Skeletal muscle satellite cell (primary cell): Measurements from ENCODE around the gene CENPI. TPM values are rescaled to one million over a fixed set of nuclear protein-coding genes. Genes with fewer than 3 reads are reported as not detected.
"Not testable (repeated sequence)": the region's sequence is repeated elsewhere in the genome, so short reads cannot be mapped to it uniquely, and the experiment has no call there.

Experiments
- H3K27me3 ChIP-seq: 2 replicates; pipeline ENCODE4 v1.7.0; 2013; ENCODE audit warnings: low read length; ENCODE audit not compliant: control insufficient read depth, insufficient read depth
- H3K36me3 ChIP-seq: 2 replicates; pipeline ENCODE4 v1.7.0; 2013; ENCODE audit warnings: mild to moderate bottlenecking, control low read depth, low read length; ENCODE audit not compliant: insufficient read depth
- H3K4me1 ChIP-seq: 2 replicates; pipeline ENCODE4 v1.7.0; 2013; ENCODE audit warnings: low read length; ENCODE audit not compliant: control insufficient read depth, insufficient read depth
- H3K4me2 ChIP-seq: 2 replicates; pipeline ENCODE4 v1.7.0; 2013; ENCODE audit warnings: mild to moderate bottlenecking, low read length
- H3K4me3 ChIP-seq: 2 replicates; pipeline ENCODE4 v1.7.0; 2013; ENCODE audit warnings: low read length
- H3K9ac ChIP-seq: 2 replicates; pipeline ENCODE4 v1.7.0; 2013; ENCODE audit warnings: mild to moderate bottlenecking, low read depth, low read length, moderate library complexity
- H3K9me3 ChIP-seq: replicated peaks from 2 replicates; pipeline ENCODE4 v1.7.0; 2013; ENCODE audit warnings: mild to moderate bottlenecking, control low read depth, low read length
- total RNA-seq: library from RNA; depleted of rRNA; stranded (reverse); fragments of >200 nt; gene quantifications from 2 replicates; pipeline ENCODE4 v1.2.3, GENCODE V29; 2012; rRNA removed

CENPI gene
- total RNA-seq: 12.2 and 14.2 TPM in 2 replicates

GRCh38 chrX:101097546-101098453, at the start of gene CENPI:
Gene CENPI (plus strand): TSS chrX:101098204. CDS start chrX:101101071, 2,867 bp downstream.
- Histone ChIP-seq H3K27me3 (no peaks in the 10 kb centered on the region), H3K9ac (peak within 1 kb of the TSS; percentile 84), H3K4me3 (peak within 1 kb of the TSS; percentile 82), H3K9me3 (no peaks in the 10 kb centered on the region), H3K4me1 (peaks cover 5% of the 10 kb centered on the region), H3K36me3 (no peaks in the 10 kb centered on the region), H3K4me2 (peak within 1 kb of the TSS; percentile 87)

- Histone ChIP-seq H3K4me1 (no peaks in the 10 kb centered on the region), H3K4me2 (peak overlapping the region; percentile 95), H3K36me3 (peaks cover 5% of the 10 kb centered on the region), H3K4me3 (peak overlapping the region; percentile 81), H3K27me3 (no peaks in the 10 kb centered on the region), H3K9ac (peak overlapping the region; percentile 84), H3K9me3 (no peaks in the 10 kb centered on the region)
Measured at GRCh38 chrX:101051153-101051548, 46.9 kb upstream of the CENPI start.

- peaks cover 4% of the 10 kb centered on the region for H3K4me1 ChIP-seq
- H3K36me3 ChIP-seq: peaks cover 5% of the 10 kb centered on the region
- peak within 1 kb of the TSS; percentile 95 for H3K4me2 ChIP-seq
- H3K9me3 ChIP-seq: no peaks in the 10 kb centered on the region
- H3K4me3 ChIP-seq: peak within 1 kb of the TSS; percentile 81
- H3K27me3 ChIP-seq: no peaks in the 10 kb centered on the region
- H3K9ac ChIP-seq: peak within 1 kb of the TSS; percentile 84
Measured at GRCh38 chrX:101051549-101052302, 46.3 kb upstream of the CENPI start, which contains the start of gene TRMT2B. Gene TRMT2B (minus strand): TSS chrX:101052111. CDS start chrX:101042289, 9,822 bp downstream.

- H3K9me3 ChIP-seq, H3K4me2 ChIP-seq, H3K9ac ChIP-seq, H3K36me3 ChIP-seq, H3K27me3 ChIP-seq, H3K4me3 ChIP-seq: not testable (repeated sequence)
- peaks cover 12% of the 10 kb centered on the region for H3K4me1 ChIP-seq
Measured at GRCh38 chrX:101056551-101056950, 41.5 kb upstream of the CENPI start.

- H3K9me3 ChIP-seq: no peaks in the 10 kb centered on the region
- H3K4me2 ChIP-seq: no peak overlapping the region
- H3K27me3 ChIP-seq: no peaks in the 10 kb centered on the region
- no peak overlapping the region for H3K9ac ChIP-seq
- no peaks in the 10 kb centered on the region for H3K36me3 ChIP-seq
- no peak overlapping the region for H3K4me3 ChIP-seq
- H3K4me1 ChIP-seq: peaks cover 12% of the 10 kb centered on the region
Measured at GRCh38 chrX:101057093-101057714, 40.8 kb upstream of the CENPI start.

GRCh38 chrX:101062176-101062575, 35.8 kb upstream of the CENPI start:
- no peak overlapping the region for H3K4me3 ChIP-seq
- no peaks in the 10 kb centered on the region for H3K36me3 ChIP-seq
- H3K9ac ChIP-seq: no peak overlapping the region
- no peak overlapping the region for H3K4me2 ChIP-seq
- peaks cover 3% of the 10 kb centered on the region for H3K4me1 ChIP-seq
- H3K27me3 ChIP-seq: no peaks in the 10 kb centered on the region
- no peaks in the 10 kb centered on the region for H3K9me3 ChIP-seq

- Histone ChIP-seq H3K9me3 (no peaks in the 10 kb centered on the region), H3K4me2 (no peak overlapping the region), H3K9ac (no peak overlapping the region)
Measured at GRCh38 chrX:101071582-101071981, 26.4 kb upstream of the CENPI start.

GRCh38 chrX:101078716-101079598, 19.0 kb upstream of the CENPI start, which contains the start of gene TMEM35A:
Gene TMEM35A (plus strand): TSS chrX:101078879. CDS start chrX:101079003, 124 bp downstream.
- Histone ChIP-seq H3K9ac (peak within 1 kb of the TSS; percentile 41), H3K9me3 (no peaks in the 10 kb centered on the region), H3K27me3 (peaks cover 9% of the 10 kb centered on the region), H3K4me2 (peak within 1 kb of the TSS; percentile 69), H3K36me3 (no peaks in the 10 kb centered on the region), H3K4me3 (peak within 1 kb of the TSS; percentile 65), H3K4me1 (peaks cover 4% of the 10 kb centered on the region)

More at GRCh38 chrX:101071582-101071981, 26.4 kb upstream of the CENPI start:
- no peaks in the 10 kb centered on the region for H3K4me1 ChIP-seq
- H3K4me3 ChIP-seq: no peak overlapping the region
- H3K27me3 ChIP-seq: no peaks in the 10 kb centered on the region
- H3K36me3 ChIP-seq: no peaks in the 10 kb centered on the region

GRCh38 chrX:101079736-101080270, 18.2 kb upstream of the CENPI start:
- Histone ChIP-seq H3K4me1 (peaks cover 7% of the 10 kb centered on the region), H3K9me3 (no peaks in the 10 kb centered on the region), H3K4me2 (peak overlapping the region; percentile 69), H3K27me3 (peaks cover 9% of the 10 kb centered on the region), H3K4me3 (peak overlapping the region; percentile 65), H3K9ac (peak overlapping the region; percentile 41), H3K36me3 (no peaks in the 10 kb centered on the region)

GRCh38 chrX:101080326-101081124, 17.5 kb upstream of the CENPI start:
- no peaks in the 10 kb centered on the region for H3K9me3 ChIP-seq
- H3K9ac ChIP-seq: no peak overlapping the region
- H3K4me3 ChIP-seq: peak overlapping the region; percentile 65
- H3K4me1 ChIP-seq: peaks cover 11% of the 10 kb centered on the region
- H3K4me2 ChIP-seq: peak overlapping the region; percentile 69
- H3K27me3 ChIP-seq: peaks cover 9% of the 10 kb centered on the region
- no peaks in the 10 kb centered on the region for H3K36me3 ChIP-seq
